GM21423 (cell line): ENCODE measurements around the gene NAALADL2.
"Not testable (repeated sequence)": the region's sequence is repeated elsewhere in the genome, so short reads cannot be mapped to it uniquely, and the experiment has no call there.

Experiments used
- ATAC-seq: cut with Tn5 transposase; IDR thresholded peaks from one replicate; pipeline ENCODE4 v1.9.1; 2021; ENCODE audit warnings: mild to moderate bottlenecking, moderate library complexity; ENCODE audit not compliant: unreplicated experiment

The NAALADL2 gene

DNA sequence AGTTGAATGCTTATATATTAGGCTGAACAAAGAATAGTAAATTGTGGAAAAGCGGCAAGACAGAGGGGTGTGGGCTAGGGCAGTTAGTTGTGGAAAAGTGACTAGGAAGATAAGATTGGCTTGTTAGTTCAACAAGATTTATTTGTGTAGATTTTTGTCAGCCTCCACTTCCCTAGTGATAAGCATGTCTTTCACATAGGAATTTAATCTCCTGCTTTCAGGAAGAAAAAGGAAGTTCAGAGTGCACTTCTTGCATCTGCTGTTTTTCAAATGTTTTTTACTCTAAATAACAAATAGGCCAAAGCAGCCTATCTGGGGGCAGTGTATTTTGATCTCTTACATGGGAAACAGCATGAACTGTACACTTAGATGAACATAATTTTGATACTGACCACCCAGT is 919.9 kb downstream of the NAALADL2 start:
- no peak for ATAC-seq

DNA sequence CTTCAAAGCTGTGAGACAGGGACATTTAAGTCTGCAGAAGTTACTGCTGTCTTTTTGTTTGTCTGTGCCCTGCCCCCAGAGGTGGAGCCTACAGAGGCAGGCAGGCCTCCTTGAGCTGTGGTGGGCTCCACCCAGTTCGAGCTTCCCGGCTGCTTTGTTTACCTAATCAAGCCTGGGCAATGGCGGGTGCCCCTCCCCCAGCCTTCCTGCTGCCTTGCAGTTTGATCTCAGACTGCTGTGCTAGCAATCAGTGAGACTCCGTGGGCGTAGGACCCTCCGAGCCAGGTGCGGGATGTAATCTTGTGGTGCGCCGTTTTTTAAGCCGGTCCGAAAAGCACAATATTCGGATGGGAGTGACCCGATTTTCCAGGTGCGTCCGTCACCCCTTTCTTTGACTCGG is 928.0 kb downstream of the NAALADL2 start:
- ATAC-seq: not testable (repeated sequence)

GRCh38 chr3:175792245-175792644 is 933.1 kb downstream of the NAALADL2 start:
- ATAC-seq: no peak

- ATAC-seq: no peak
These were observed 939.2 kb downstream of the NAALADL2 start for GRCh38 chr3:175798326-175798725.

DNA sequence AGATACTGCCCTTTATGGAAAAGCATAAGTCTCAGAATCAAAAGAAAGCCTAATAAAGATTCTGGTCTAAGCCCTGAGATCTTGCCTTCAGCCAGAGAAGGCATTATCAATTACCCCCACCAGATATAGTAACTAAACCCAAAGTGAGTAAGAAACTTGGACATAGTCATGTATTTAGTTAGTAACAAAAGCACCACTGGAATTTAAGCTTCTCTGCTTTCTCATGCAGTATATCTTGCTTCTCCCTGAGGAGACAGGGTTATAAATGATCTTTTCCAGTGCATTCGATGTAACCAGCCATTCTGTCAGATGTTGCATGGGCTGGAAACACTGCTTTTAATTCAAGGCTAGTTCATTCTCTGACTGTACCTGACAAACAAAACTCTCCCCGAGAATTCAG is 946.7 kb downstream of the NAALADL2 start:
- ATAC-seq: no peak

GRCh38 chr3:175807175-175807574 is 948.0 kb downstream of the NAALADL2 start:
- no peak for ATAC-seq

DNA sequence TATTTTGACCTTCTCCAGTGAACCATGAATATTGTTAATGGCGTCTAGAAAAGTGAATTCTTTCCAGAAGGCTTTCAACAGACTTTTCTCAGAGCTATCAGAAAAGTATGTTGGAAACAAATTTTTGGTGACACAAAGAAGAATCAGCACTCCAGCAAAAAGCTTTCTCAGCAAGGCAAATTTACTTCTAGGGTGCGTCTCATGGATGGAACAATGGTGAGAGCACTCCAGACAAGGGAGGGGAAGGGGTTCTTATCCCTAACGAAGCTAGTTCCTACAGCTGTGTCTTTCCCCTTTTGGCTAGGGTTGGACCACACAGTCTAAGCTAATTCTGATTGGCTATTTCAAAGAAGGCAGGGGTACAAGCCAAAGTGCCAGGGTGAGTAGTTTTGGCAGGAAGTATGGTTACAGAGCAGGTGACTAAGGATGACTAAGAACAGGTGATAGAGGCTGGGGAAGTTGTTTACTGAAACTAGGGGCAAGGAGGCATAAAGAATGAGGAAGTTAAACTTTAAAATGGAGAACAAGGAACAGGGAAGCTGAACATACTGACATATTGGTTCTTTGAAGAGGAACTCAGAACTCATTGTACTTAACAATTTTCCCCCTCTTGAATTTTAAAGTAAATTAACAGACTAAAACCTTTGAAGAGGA is 959.8 kb downstream of the NAALADL2 start:
- no peak for ATAC-seq

DNA sequence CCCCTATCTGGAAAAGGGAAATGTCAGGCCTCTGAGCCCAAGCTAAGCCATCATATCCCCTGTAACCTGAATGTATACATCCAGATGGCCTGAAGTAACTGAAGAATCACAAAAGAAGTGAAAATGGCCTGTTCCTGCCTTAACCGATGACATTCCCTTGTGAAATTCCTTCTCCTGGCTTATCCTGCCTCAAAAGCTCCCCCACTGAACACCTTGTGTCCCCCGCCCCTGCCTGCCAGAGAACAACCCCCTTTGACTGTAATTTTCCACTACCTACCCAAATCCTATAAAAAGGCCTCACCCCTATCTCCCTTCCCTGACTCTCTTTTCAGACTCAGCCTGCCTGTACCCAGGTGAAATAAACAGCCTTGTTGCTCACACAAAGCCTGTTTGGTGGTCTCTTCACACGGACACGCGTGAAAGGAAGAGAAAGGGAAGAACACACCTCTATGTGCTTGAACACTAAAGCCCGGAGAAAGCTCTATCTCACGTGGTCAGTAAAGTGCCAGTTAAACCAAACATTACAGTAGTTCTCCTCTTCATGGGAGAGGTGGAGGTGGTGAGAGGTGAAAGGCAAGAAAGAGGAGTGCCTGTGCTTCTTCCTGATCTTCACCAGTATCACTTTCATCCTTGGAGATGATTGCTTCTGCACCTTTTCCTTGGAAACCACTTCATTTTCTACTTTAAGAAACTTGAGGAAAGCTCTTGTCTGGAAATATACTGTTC is 963.8 kb downstream of the NAALADL2 start:
- not testable (repeated sequence) for ATAC-seq

GRCh38 chr3:175825016-175825580 is 966.0 kb downstream of the NAALADL2 start:
- ATAC-seq: not testable (repeated sequence)

- no peak for ATAC-seq
These were observed 967.6 kb downstream of the NAALADL2 start for GRCh38 chr3:175826759-175827158.

- ATAC-seq: not testable (repeated sequence)
These were observed 970.7 kb downstream of the NAALADL2 start for GRCh38 chr3:175829809-175830208.

- ATAC-seq: not testable (repeated sequence)
These were observed 976.6 kb downstream of the NAALADL2 start for GRCh38 chr3:175835763-175836162.

GRCh38 chr3:175836617-175837016 is 977.5 kb downstream of the NAALADL2 start:
- ATAC-seq: no peak

DNA sequence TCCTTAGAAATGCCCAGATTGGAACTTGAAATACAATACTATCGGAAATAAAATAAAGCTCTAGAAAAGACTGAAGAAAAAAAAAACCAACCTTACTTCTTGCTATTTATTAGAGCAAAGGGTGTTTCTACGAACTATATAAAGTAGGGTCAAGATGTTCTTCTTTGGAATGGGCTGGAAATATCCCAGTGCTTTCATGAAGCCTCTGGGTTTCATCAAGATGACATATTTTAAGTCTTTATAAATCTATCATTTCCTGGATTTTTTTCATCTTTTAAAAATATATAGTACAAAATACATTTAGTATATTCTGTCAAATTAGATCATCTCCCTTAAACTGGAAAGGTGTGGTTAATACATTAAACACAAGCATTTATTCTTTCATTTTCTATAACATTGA is 978.8 kb downstream of the NAALADL2 start:
- no peak for ATAC-seq

DNA sequence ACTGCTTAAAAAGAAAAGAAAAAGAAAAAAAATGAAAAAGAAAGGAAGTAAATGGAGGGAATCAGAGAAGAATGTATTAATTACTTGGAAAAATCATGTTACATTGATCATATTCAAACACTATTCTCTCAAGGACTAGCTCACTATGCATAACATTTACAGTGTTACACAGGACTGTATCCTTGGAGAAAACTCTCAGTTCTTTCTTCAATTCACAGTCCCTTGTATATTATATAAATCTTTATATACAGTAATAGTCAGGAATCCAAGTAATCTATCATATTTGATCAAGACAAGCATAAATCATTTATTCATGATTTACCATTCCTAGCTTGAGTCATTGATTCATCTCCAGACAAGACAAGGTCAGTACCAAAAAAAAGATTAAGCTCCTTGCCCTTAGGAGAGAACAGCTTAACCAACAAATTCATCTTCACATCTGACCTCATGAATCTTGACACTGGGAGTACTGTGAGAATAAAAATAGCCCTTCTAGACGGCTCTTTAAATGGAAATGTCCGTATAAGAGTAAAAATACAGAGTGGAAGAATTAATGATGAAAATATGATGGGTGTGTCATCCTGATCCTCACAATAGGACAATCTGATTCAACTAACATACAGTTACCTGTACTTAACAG is 980.4 kb downstream of the NAALADL2 start:
- ATAC-seq: no peak

DNA sequence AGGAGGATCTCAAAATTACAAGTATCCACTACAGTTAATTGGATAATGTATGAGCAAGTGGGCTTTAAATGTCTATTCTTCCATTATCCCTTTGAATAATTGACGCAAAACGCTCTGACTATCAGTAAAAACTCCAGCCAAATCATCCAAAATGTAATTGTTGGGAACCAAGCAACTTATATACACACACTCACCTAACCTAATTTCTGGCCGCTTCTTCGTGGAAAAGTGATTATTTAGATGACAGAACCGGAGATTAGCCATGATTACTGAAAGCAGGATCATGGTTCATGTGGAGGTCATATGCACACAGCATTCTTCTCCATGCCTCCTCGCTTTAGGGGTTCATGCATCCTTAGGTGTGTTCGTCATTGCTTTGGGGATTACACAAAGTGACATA is 992.4 kb downstream of the NAALADL2 start:
- ATAC-seq: no peak

GRCh38 chr3:175852560-175852959 is 993.4 kb downstream of the NAALADL2 start:
- no peak for ATAC-seq

- ATAC-seq: no peak
These were observed 998.6 kb downstream of the NAALADL2 start for GRCh38 chr3:175857666-175858270.
